Endothelial cell of umbilical vein (primary cell): ENCODE results near the gene COL5A1.

Source experiments
- CTCF ChIP-seq, 2 donors: IDR thresholded peaks; 1 replicate in 1 of 2; 2 replicates in 1 of 2; pipeline ENCODE4 v1.5.1; 2011; ENCODE audit warnings: low read length in 2 of 2, mild to moderate bottlenecking in 2 of 2, moderate library complexity in 2 of 2, control low read depth in 1 of 2, inconsistent platforms in 1 of 2, low read depth in 1 of 2; ENCODE audit not compliant: insufficient read depth in 1 of 2; ENCODE audit errors: extremely low read depth in 1 of 2
- EZH2 ChIP-seq: IDR thresholded peaks from 2 replicates; pipeline ENCODE4 v1.6.1; 2012; ENCODE audit warnings: borderline replicate concordance, low read depth, mild to moderate bottlenecking, moderate library complexity, low read length, inconsistent platforms; ENCODE audit not compliant: severe bottlenecking
- FOS ChIP-seq: IDR thresholded peaks from 2 replicates; pipeline ENCODE4 v1.6.1; 2011; ENCODE audit warnings: mild to moderate bottlenecking, low read length, moderate library complexity, borderline replicate concordance; ENCODE audit not compliant: insufficient read depth
- GATA2 ChIP-seq: IDR thresholded peaks from 2 replicates; pipeline ENCODE4 v1.7.0; 2011; ENCODE audit warnings: low read depth, mild to moderate bottlenecking, moderate library complexity, mixed read lengths, low read length; ENCODE audit not compliant: insufficient read length, insufficient read depth
- JUN ChIP-seq: IDR thresholded peaks from 2 replicates; pipeline ENCODE4 v1.6.1; 2011; ENCODE audit warnings: borderline replicate concordance, low read depth; ENCODE audit not compliant: insufficient read length, insufficient read depth
- MAX ChIP-seq: IDR thresholded peaks from 2 replicates; pipeline ENCODE4 v1.6.1; 2011; ENCODE audit not compliant: insufficient read depth, insufficient read length
- MYC ChIP-seq: IDR thresholded peaks from one replicate; pipeline ENCODE4 v1.6.1; 2011; ENCODE audit warnings: mild to moderate bottlenecking, low read depth, low read length
- POLR2A ChIP-seq: IDR thresholded peaks from 2 replicates; pipeline ENCODE4 v1.6.1; 2012; ENCODE audit warnings: low read depth, mild to moderate bottlenecking, control low read depth, low read length
- POLR2AphosphoS5 ChIP-seq: IDR thresholded peaks from 2 replicates; pipeline ENCODE4 v1.6.1; 2012; ENCODE audit warnings: low read depth, mild to moderate bottlenecking, control low read depth, low read length, moderate library complexity; ENCODE audit not compliant: insufficient read depth

GRCh38 chr9:134670042-134670525 is 28.5 kb downstream of the COL5A1 start:
- TF ChIP-seq POLR2A (no peak), CTCF (IDR thresholded peaks at IDR 0.05; ENCODE audit: extremely low read depth in 1 of 2, insufficient read depth in 1 of 2, low read depth in 1 of 2, low read length in 2 of 2) (no peak), MAX (no peak), POLR2AphosphoS5 (no peak), GATA2 (peak; percentile 37), EZH2 (no peak), JUN (no peak), MYC (no peak), FOS (peak; percentile 39)
